GM23248 (cell line): Measurements from ENCODE around the gene SPTBN5. TPM values are rescaled to one million over a fixed set of nuclear protein-coding genes. Genes with fewer than 3 reads are reported as not detected.

Source experiments
- DNase-seq: peaks from one replicate; pipeline ENCODE4 v3.0.0-alpha.2; 2015
- H2AFZ ChIP-seq: fragments of 200-600 bp; sonication (generic); 2 replicates; pipeline ENCODE4 v1.6.1; 2016; ENCODE audit warnings: antibody characterized with exemption
- H3F3A ChIP-seq: fragments of 200-600 bp; sonication (generic); 2 replicates; pipeline ENCODE4 v1.6.1; 2016; ENCODE audit warnings: mild to moderate bottlenecking, antibody characterized with exemption, mixed run types; ENCODE audit not compliant: insufficient read depth
- H3K27ac ChIP-seq: fragments of 200-600 bp; sonication (generic); 2 replicates; pipeline ENCODE4 v1.5.1; 2016; ENCODE audit warnings: mild to moderate bottlenecking
- H3K27me3 ChIP-seq: fragments of 200-600 bp; sonication (generic); replicated peaks from 2 replicates; pipeline ENCODE4 v1.6.1; 2016; ENCODE audit warnings: mild to moderate bottlenecking; ENCODE audit not compliant: insufficient read depth
- H3K36me3 ChIP-seq: fragments of 200-600 bp; sonication (generic); 2 replicates; pipeline ENCODE4 v1.6.1; 2016; ENCODE audit warnings: low read depth, mild to moderate bottlenecking
- H3K4me1 ChIP-seq: fragments of 200-600 bp; sonication (generic); 2 replicates; pipeline ENCODE4 v1.6.1; 2016; ENCODE audit warnings: mild to moderate bottlenecking; ENCODE audit not compliant: insufficient read depth
- H3K4me2 ChIP-seq: fragments of 200-600 bp; sonication (generic); one replicate; pipeline ENCODE4 v1.6.1; 2016; ENCODE audit warnings: mild to moderate bottlenecking; ENCODE audit not compliant: unreplicated experiment
- H3K4me3 ChIP-seq: fragments of 200-600 bp; sonication (generic); 2 replicates; pipeline ENCODE4 v1.5.1; 2016; ENCODE audit warnings: mild to moderate bottlenecking
- H3K79me2 ChIP-seq: fragments of 200-600 bp; sonication (generic); 2 replicates; pipeline ENCODE4 v1.6.1; 2016; ENCODE audit warnings: mild to moderate bottlenecking; ENCODE audit not compliant: insufficient read depth
- H3K9ac ChIP-seq: fragments of 200-600 bp; sonication (generic); 2 replicates; pipeline ENCODE4 v1.6.1; 2016; ENCODE audit warnings: mild to moderate bottlenecking
- H3K9me2 ChIP-seq: fragments of 200-600 bp; sonication (generic); 2 replicates; pipeline ENCODE4 v1.6.1; 2016; ENCODE audit warnings: mixed run types, mild to moderate bottlenecking, moderate library complexity; ENCODE audit not compliant: insufficient read depth
- H3K9me3 ChIP-seq: fragments of 200-600 bp; sonication (generic); one replicate; pipeline ENCODE4 v1.6.1; 2017; ENCODE audit warnings: low read depth
- H4K20me1 ChIP-seq: fragments of 200-600 bp; sonication (generic); 2 replicates; pipeline ENCODE4 v1.6.0; 2016; ENCODE audit not compliant: insufficient read depth
- EZH2 ChIP-seq: fragments of 200-600 bp; sonication (generic); IDR thresholded peaks from 2 replicates; pipeline ENCODE4 v1.6.1; 2018; ENCODE audit warnings: antibody characterized with exemption, mild to moderate bottlenecking; ENCODE audit not compliant: insufficient read depth, poor library complexity, severe bottlenecking
- EZH2phosphoT487 ChIP-seq: fragments of 200-600 bp; sonication (generic); IDR thresholded peaks from 2 replicates; pipeline ENCODE4 v1.6.1; 2018; ENCODE audit warnings: antibody characterized with exemption, moderate library complexity, mild to moderate bottlenecking, low read depth; ENCODE audit not compliant: insufficient read depth
- WGBS, 2 experiments: methylation state at CpG; one replicate each; pipeline ENCODE4 v1.1.6; 2015 to 2017; ENCODE audit warnings: low lambda C conversion rate in 2 of 2, low coverage in 1 of 2; ENCODE audit errors: missing lambda C conversion rate in 2 of 2; 5-methylcytosine and 5-hydroxymethylcytosine counted together
- in situ Hi-C: fragments of 300-500 bp; cut with MboI; formaldehyde crosslinking; loops from 2 replicates; pipeline ENCODE4 v1.15.0; 2020
- polyA plus RNA-seq: library from polyadenylated mRNA; unstranded; fragments of >200 nt; fragmentation: Nextera tagmentation; extraction: Ambion mirVana; gene quantifications from 2 replicates; pipeline ENCODE4 v1.2.1, GENCODE V29; 2016
- total RNA-seq: library from RNA; depleted of rRNA; stranded (reverse); fragments of >200 nt; shearing (Covaris generic); gene quantifications from 2 replicates; pipeline ENCODE4 v1.2.3, GENCODE V29; 2014

The SPTBN5 gene
- total and polyA plus RNA-seq, 2 experiments from 2014 or later = 0.03 to 0.11 TPM

DNA sequence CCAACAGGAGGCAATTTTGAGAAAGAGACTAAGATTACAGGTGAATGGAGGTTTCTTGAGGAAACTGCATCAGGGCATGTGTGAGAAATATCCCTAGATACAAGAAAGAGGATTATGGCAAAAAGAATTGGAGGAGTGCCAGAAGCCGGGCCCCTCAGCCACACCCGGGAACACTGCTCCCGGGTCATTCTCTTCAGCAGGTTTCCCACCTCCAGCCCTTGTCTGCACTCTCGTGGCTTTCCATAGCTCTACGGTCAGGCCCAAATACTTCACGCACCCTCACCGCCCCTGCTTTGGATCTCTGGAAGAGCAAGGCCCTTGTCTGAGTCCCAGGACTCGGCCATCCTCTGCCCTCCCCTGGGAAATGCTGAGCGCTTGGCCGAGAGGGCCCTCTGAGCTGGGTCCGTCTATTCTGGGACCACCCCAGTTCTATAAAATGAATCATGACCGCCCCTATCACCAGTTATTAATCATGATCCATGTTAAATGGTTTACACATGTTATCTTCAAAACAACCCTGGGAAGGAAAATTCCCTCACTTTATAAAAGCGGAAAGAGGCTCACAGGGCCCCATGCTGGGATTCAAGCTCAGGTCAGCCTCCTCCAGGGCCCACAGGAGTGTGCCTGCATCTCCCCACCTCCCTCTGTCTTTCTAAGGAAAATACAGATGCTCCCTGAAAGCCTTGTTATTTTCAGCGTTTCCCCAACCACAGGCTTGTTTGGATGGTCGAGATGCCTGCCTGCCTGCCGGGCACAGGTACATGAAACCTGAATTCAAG is 38.8 kb upstream of the SPTBN5 start:
- H3F3A ChIP-seq = peaks cover 26% of the 10 kb centered on the region
- no peak overlapping the region for H3K4me2 ChIP-seq
- no peak overlapping the region for H2AFZ ChIP-seq
- H3K79me2 ChIP-seq = peaks cover 17% of the 10 kb centered on the region; the same call in 1 of the 2 replicates
- H3K36me3 ChIP-seq = 0 out of 2 replicates have a peak, but pooled peaks cover 3% of the 10 kb centered on the region
- no peaks in the 10 kb centered on the region for H3K27me3 ChIP-seq
- no peaks in the 10 kb centered on the region for H4K20me1 ChIP-seq
- H3K9me2 ChIP-seq = no peaks in the 10 kb centered on the region
- WGBS, 2 experiments = 88% methylated on average over 16 of the region's 16 CpGs
- TF ChIP-seq EZH2 = no peak
- no peak for TF ChIP-seq EZH2phosphoT487
- H3K9me3 ChIP-seq = no peaks in the 10 kb centered on the region
- in situ Hi-C loops = no loop called here
- H3K4me3 ChIP-seq = no peak overlapping the region
- no peak overlapping the region for H3K27ac ChIP-seq
- DNase-seq = no peak
- H3K9ac ChIP-seq = no peak overlapping the region
- H3K4me1 ChIP-seq = peaks cover 45% of the 10 kb centered on the region

DNA sequence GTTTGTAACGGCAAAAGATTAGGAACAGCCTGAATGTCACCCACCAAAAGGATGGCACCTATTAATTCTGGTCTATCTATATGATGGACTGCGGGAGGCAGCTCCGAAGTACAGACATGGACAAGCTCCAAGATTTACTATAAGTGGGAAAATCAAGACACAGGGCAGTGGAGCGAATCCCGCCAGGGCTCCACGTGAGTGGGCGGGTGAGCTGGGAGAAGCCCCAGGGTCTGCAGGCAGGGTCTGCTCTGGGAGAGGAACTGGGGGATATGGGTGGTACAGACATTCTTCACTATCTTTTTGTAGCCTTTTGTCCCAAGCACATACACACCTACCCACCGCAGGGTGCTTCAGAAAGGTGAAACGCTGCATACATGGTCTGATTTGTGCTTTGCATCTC is 38.2 kb upstream of the SPTBN5 start:
- Histone ChIP-seq H3K4me2 (no peak overlapping the region), H3K4me1 (peaks cover 45% of the 10 kb centered on the region), H3K79me2 (peaks cover 17% of the 10 kb centered on the region; the same call in 1 of the 2 replicates), H3K9me2 (no peaks in the 10 kb centered on the region), H3K27ac (no peak overlapping the region), H3K4me3 (no peak overlapping the region), H3K36me3 (0 out of 2 replicates have a peak, but pooled peaks cover 3% of the 10 kb centered on the region), H3K27me3 (no peaks in the 10 kb centered on the region), H4K20me1 (no peaks in the 10 kb centered on the region), H3K9ac (no peak overlapping the region), H2AFZ (no peak overlapping the region), H3F3A (peaks cover 26% of the 10 kb centered on the region), H3K9me3 (no peaks in the 10 kb centered on the region)
- no peak for TF ChIP-seq EZH2phosphoT487
- no peak for TF ChIP-seq EZH2
- no peak for DNase-seq
- 96 to 99% methylated on average over 9 of the region's 9 CpGs for WGBS, 2 experiments
- in situ Hi-C loops = no loop called here

DNA sequence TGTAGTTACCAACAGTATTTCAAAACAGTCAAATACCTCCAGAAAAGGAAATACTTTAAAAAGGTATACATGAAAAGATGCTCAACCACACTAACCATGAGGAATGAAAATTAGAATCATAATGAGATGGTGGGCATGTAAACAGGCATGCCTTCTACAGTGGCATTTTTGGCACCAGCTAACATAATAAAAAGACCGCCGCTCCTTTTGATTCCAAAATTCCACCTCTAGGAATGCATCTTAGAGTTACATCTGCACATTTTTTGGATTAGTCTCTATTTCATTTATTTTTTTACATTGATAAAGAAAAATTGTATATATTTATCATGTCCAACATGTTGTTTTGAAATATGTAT is 37.0 kb upstream of the SPTBN5 start:
- Histone ChIP-seq H3K9me3 (no peaks in the 10 kb centered on the region), H3K4me3 (no peak overlapping the region), H3K79me2 (peaks cover 17% of the 10 kb centered on the region; the same call in 1 of the 2 replicates), H3K27me3 (no peaks in the 10 kb centered on the region), H3K9me2 (no peaks in the 10 kb centered on the region), H2AFZ (no peak overlapping the region), H3K36me3 (0 out of 2 replicates have a peak, but pooled peaks cover 3% of the 10 kb centered on the region), H3K27ac (peak overlapping the region; percentile 80), H4K20me1 (no peaks in the 10 kb centered on the region), H3K4me1 (peaks cover 47% of the 10 kb centered on the region), H3K9ac (peak overlapping the region; percentile 46), H3K4me2 (peak overlapping the region; percentile 26), H3F3A (peaks cover 26% of the 10 kb centered on the region)
- in situ Hi-C loops = no loop called here
- TF ChIP-seq EZH2 = no peak
- 0 out of 2 replicates have a peak, but pooled peaks have one; percentile 37 for TF ChIP-seq EZH2phosphoT487
- WGBS, 2 experiments = 35 to 44% methylated on average over 2 of the region's 2 CpGs
- DNase-seq = no peak

DNA sequence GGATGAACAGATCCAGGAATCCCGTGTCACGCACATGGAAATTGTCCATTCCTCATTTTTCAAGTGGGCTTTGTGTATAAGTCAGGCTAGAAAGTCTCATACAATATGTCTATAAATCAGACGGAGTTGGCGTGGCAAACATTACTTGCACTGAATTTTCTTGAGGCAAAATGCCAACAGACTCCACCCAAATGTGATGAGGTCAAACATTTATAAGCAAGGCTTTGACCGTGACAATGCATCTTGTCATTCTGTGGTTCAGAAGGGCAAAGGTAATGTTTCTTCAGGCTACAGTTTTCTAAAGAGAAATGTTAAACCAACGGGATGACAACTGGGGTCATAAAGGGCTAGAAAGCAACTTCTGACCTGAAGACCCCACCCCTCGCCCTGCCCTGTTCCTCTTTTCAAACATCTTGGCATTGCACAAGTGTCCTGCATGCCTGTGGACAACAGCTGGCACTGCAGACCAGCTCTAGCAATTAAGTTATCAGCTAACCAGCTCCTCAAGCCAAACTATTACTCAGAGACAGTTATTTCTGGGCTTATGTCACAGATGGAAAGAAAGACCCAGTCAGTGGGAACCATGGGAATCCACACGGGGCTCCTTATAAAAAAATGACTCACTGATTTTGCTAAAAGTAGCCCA is 36.5 kb upstream of the SPTBN5 start:
- no peak for TF ChIP-seq EZH2
- TF ChIP-seq EZH2phosphoT487 = peak; percentile 87
- Histone ChIP-seq H3K79me2 (peaks cover 17% of the 10 kb centered on the region; the same call in 1 of the 2 replicates), H3K9me2 (no peaks in the 10 kb centered on the region), H3K4me3 (no peak overlapping the region), H3K27me3 (no peaks in the 10 kb centered on the region), H4K20me1 (no peaks in the 10 kb centered on the region), H3F3A (peaks cover 26% of the 10 kb centered on the region), H2AFZ (no peak overlapping the region), H3K9me3 (no peaks in the 10 kb centered on the region), H3K27ac (peak overlapping the region; percentile 80), H3K4me2 (peak overlapping the region; percentile 67), H3K4me1 (peaks cover 47% of the 10 kb centered on the region), H3K36me3 (0 out of 2 replicates have a peak, but pooled peaks cover 3% of the 10 kb centered on the region), H3K9ac (peak overlapping the region; percentile 46; the same call in 1 of the 2 replicates)
- 16 to 19% methylated on average over 8 of the region's 8 CpGs for WGBS, 2 experiments
- in situ Hi-C loops = no loop called here
- DNase-seq = peak; percentile 97
